ENCODE measurements around the gene GYPC.

DNA sequence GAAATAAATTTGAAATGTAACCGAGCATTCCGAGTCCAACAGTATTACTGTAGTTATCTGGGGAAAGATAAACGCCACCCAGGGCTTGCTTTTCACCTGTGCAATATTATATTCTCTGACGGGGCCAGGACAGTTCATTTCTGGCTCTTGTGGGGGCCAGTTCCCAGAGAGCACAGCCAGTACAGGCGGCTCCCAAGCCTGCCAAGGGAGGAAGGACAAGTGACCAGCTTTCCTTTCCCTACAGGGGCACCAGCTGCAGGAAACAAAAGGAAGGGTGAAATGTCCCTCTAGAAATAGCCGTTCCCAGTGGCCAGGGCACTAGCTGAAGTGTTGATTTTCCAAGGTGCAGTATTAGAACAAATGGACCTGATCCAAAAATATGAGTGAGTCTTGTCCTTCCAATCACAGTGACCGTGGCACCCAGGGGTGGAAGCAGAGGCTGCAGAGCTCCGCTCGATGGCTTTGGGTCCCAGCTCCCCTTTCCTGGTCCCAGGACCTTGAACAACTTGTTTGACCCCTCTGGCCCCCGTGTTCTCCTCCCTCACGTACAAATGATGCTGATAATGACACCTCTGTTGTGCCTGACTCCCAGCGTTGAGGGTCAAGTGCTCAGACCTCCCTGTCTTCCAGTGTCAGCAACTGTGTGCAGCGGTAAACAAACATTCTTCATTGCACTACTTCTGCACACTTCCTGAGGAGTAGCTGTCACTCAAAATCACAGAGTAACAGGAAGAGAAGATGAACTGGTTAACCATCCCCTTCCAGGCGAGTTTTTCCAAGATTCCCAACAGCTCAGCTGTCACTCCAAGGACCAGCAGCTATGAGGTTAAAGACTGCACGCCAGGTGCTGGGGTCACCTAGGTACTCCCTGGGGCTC, 40.9 kb downstream of the GYPC start:
- TF ChIP-seq, protein P1, sequence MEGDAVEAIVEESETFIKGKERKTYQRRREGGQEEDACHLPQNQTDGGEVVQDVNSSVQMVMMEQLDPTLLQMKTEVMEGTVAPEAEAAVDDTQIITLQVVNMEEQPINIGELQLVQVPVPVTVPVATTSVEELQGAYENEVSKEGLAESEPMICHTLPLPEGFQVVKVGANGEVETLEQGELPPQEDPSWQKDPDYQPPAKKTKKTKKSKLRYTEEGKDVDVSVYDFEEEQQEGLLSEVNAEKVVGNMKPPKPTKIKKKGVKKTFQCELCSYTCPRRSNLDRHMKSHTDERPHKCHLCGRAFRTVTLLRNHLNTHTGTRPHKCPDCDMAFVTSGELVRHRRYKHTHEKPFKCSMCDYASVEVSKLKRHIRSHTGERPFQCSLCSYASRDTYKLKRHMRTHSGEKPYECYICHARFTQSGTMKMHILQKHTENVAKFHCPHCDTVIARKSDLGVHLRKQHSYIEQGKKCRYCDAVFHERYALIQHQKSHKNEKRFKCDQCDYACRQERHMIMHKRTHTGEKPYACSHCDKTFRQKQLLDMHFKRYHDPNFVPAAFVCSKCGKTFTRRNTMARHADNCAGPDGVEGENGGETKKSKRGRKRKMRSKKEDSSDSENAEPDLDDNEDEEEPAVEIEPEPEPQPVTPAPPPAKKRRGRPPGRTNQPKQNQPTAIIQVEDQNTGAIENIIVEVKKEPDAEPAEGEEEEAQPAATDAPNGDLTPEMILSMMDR (IDR thresholded peaks at IDR 0.05) = no peak
- TF ChIP-seq POLR2A (IDR thresholded peaks at IDR 0.05) = no peak
